Kidney glomerular epithelial cell (primary cell): Measurements from ENCODE around the gene MFAP2.
"Not testable (repeated sequence)": the region's sequence is repeated elsewhere in the genome, so short reads cannot be mapped to it uniquely, and the experiment has no call there.

ENCODE experiments used
- DNase-seq: peaks from one replicate; lab custom pipeline; 2025; lab: John Stamatoyannopoulos, UW

Gene MFAP2

GRCh38 chr1:16979475-16980327, 719 bp downstream of the MFAP2 start:
- DNase-seq, result no peak

- DNase-seq, result no peak
Measured at GRCh38 chr1:16978567-16979474, 1.6 kb downstream of the MFAP2 start.

GRCh38 chr1:16978139-16978538, 2.3 kb downstream of the MFAP2 start:
- DNase-seq, result no peak

- DNase-seq, result no peak
Measured at GRCh38 chr1:16977377-16977776, 3.0 kb downstream of the MFAP2 start.

- DNase-seq, result no peak
Measured at GRCh38 chr1:16976966-16977365, 3.5 kb downstream of the MFAP2 start.

GRCh38 chr1:16975838-16976237, 4.6 kb downstream of the MFAP2 start:
- DNase-seq, result no peak

GRCh38 chr1:16975211-16975610, 5.2 kb downstream of the MFAP2 start:
- no peak for DNase-seq

GRCh38 chr1:16973215-16973614, 7.2 kb downstream of the MFAP2 start:
- DNase-seq, result no peak

- no peak for DNase-seq
Measured at GRCh38 chr1:16972189-16972895, 8.1 kb downstream of the MFAP2 start.

- DNase-seq, result no peak
Measured at GRCh38 chr1:16971341-16972188, 8.9 kb downstream of the MFAP2 start.

- no peak for DNase-seq
Measured at GRCh38 chr1:16970132-16970910, 10.1 kb downstream of the MFAP2 start.

- no peak for DNase-seq
Measured at GRCh38 chr1:16969651-16970050, 10.8 kb downstream of the MFAP2 start.

- DNase-seq, result no peak
Measured at GRCh38 chr1:16969057-16969611, 11.3 kb downstream of the MFAP2 start.

- DNase-seq, result no peak
Measured at GRCh38 chr1:16968372-16968771, 12.0 kb downstream of the MFAP2 start.

- DNase-seq, result no peak
Measured at GRCh38 chr1:16967962-16968361, 12.5 kb downstream of the MFAP2 start.

- no peak for DNase-seq
Measured at GRCh38 chr1:16967095-16967575, 13.3 kb downstream of the MFAP2 start.

- no peak for DNase-seq
Measured at GRCh38 chr1:16966282-16966681, 14.1 kb downstream of the MFAP2 start.

- DNase-seq, result no peak
Measured at GRCh38 chr1:16965486-16966067, 14.8 kb downstream of the MFAP2 start.

- not testable (repeated sequence) for DNase-seq
Measured at GRCh38 chr1:16964169-16964568, 16.3 kb downstream of the MFAP2 start.
